GM18861 (cell line): ENCODE measurements around the gene TP53INP2.
"Not testable (repeated sequence)": the region's sequence is repeated elsewhere in the genome, so short reads cannot be mapped to it uniquely, and the experiment has no call there.

Experiments
- ATAC-seq: cut with Tn5 transposase; IDR thresholded peaks from one replicate; pipeline ENCODE4 v1.9.1; 2021; ENCODE audit not compliant: unreplicated experiment

The TP53INP2 gene

GRCh38 chr20:34704177-34705007, at the start of gene TP53INP2:
TP53INP2 (plus strand) TSS chr20:34704344; CDS start chr20:34708740, 4,396 bp downstream.
- peak; percentile 37 for ATAC-seq

GRCh38 chr20:34658654-34659053, 45.5 kb upstream of the TP53INP2 start:
- not testable (repeated sequence) for ATAC-seq

GRCh38 chr20:34661811-34662210, 42.3 kb upstream of the TP53INP2 start:
- not testable (repeated sequence) for ATAC-seq

GRCh38 chr20:34663213-34663943, 40.8 kb upstream of the TP53INP2 start:
- no peak for ATAC-seq

GRCh38 chr20:34664751-34665150, 39.4 kb upstream of the TP53INP2 start:
- ATAC-seq = not testable (repeated sequence)

GRCh38 chr20:34669094-34669493, 35.0 kb upstream of the TP53INP2 start:
- ATAC-seq = no peak

GRCh38 chr20:34673412-34673811, 30.7 kb upstream of the TP53INP2 start:
- no peak for ATAC-seq

- ATAC-seq = no peak
Observed at GRCh38 chr20:34675561-34675960, 28.6 kb upstream of the TP53INP2 start.

GRCh38 chr20:34675993-34676641, 28.0 kb upstream of the TP53INP2 start:
- no peak for ATAC-seq

- ATAC-seq = peak; percentile 95
Observed at GRCh38 chr20:34676642-34677373, 27.3 kb upstream of the TP53INP2 start, which contains the start of gene PIGU. PIGU (minus strand) TSS chr20:34677092; CDS start chr20:34677085, 7 bp downstream.

- no peak for ATAC-seq
Observed at GRCh38 chr20:34680586-34681175, 23.5 kb upstream of the TP53INP2 start.

- ATAC-seq = no peak
Observed at GRCh38 chr20:34683667-34684066, 20.5 kb upstream of the TP53INP2 start.

GRCh38 chr20:34689486-34689885, 14.7 kb upstream of the TP53INP2 start:
- ATAC-seq = no peak

- no peak for ATAC-seq
Observed at GRCh38 chr20:34691838-34692237, 12.3 kb upstream of the TP53INP2 start.

- ATAC-seq = no peak
Observed at GRCh38 chr20:34693414-34693813, 10.7 kb upstream of the TP53INP2 start.

GRCh38 chr20:34701405-34702085, 2.6 kb upstream of the TP53INP2 start:
- ATAC-seq = no peak

GRCh38 chr20:34703061-34703423, 1.1 kb upstream of the TP53INP2 start:
- no peak for ATAC-seq

- ATAC-seq = no peak
Observed at GRCh38 chr20:34703424-34704176, 544 bp upstream of the TP53INP2 start.

GRCh38 chr20:34705008-34705396, 858 bp downstream of the TP53INP2 start:
- no peak for ATAC-seq
